NCI-H2196 (cell line): Measurements from ENCODE around the gene TPPP2.

Source experiments
- DNase-seq: peaks from one replicate; lab custom pipeline; 2025; ENCODE audit not compliant: unreplicated experiment; lab: John Stamatoyannopoulos, UW

TPPP2 gene

DNA sequence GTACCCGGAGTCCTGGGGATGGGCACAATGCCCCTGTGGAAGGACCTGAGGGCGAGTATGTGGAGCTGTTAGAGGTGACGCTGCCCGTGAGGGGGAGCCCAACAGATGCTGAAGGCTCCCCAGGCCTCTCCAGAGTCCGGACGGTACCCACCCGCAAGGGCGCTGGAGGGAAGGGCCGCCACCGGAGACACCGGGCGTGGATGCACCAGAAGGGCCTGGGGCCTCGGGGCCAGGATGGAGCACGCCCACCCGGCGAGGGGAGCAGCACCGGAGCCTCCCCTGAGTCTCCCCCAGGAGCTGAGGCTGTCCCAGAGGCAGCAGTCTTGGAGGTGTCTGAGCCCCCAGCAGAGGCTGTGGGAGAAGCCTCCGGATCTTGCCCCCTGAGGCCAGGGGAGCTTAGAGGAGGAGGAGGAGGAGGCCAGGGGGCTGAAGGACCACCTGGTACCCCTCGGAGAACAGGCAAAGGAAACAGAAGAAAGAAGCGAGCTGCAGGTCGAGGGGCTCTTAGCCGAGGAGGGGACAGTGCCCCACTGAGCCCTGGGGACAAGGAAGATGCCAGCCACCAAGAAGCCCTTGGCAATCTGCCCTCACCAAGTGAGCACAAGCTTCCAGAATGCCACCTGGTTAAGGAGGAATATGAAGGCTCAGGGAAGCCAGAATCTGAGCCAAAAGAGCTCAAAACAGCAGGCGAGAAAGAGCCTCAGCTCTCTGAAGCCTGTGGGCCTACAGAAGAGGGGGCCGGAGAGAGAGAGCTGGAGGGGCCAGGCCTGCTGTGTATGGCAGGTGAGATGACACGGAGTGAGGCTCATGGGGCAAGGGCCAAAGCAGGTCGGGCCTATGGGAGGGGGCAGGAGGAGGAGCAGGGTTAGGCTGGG lies 44.6 kb downstream of the TPPP2 start:
- no peak for DNase-seq

DNA sequence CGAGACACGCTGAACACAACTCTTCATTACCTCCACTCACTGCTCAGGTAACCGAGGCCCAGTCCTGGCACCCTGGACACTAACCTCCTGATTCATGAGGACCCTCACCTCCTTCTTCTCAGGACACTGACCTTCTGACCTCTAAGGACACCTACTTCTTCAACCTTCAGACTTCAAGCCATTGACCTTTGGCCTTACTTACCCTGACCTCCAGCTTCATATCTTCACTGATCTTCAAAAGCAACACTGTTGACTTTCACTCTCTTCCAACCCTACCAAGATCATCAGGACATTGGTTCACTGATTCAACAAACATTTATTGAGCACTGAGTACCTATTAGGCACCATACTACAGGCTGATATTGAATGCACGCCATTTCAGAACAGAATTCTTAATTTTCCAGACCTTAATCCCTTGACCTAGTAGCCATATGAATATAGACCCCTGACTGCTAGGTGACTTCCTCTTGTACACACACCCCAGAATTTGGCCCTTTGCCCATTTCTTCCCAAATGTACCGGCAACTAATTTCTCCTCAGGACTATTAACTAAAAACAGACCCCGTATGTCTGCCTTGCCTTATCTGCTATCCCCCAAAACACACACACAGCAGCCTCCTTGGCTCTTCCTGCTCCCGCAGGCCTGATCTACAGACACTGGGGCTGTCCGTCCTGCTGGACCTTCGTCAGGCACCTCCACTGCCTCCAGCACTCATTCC lies 45.9 kb downstream of the TPPP2 start:
- no peak for DNase-seq

DNA sequence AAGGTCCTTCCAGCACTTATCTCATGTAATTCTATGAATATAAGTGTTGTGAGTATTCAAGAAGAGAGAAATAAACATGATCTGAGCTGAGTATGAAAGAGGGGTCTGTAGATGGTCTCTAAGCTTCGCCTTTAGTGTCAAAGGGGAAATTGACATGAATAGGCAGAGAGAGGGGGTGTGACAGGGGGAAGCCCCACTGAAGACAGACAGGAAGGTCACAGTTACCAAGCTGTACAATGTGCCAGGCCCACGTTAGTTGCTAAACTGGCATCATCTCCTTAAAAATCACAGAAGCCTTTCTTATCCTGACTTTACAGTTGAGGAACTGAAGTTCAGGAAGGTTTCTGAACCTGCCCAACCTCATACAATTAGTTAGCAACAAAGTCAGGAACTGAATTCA lies 47.7 kb downstream of the TPPP2 start:
- no peak for DNase-seq

DNA sequence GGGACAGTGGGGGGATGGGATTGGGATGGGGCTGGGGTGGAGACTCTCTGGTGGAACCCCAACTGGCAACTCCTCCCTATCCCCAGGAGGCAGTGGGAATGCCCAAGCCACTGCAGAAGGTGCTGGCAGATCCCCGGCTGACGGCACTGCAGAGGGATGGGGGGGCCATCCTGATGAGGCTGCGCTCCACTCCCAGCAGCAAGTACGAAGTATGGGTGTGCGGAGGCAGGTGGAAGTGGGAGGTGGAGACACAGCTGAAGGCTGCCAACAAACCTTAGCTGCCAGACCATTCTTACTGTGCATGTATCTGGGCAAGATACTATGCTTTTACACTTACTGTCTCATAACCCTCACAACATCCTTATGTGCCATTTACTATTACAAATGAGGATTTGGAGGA lies 48.3 kb downstream of the TPPP2 start:
- no peak for DNase-seq

DNA sequence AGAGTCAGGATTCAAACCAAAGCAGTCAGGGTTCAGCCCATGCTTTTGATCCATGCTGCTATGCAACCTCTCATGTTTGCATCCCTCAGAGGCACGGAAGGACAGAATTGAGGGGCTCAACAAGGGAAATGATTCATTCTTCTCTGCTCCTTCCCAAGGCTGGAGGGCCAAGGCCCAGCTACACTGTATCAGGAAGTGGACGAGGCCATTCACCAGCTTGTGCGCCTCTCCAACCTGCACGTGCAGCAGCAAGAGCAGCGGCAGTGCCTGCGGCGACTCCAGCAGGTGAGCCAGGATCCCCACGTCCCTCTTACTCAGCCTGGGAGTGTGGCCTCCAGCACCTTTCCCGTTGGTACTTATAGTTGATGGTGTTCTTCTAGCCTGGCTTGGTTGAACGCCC lies 48.7 kb downstream of the TPPP2 start:
- DNase-seq = no peak

DNA sequence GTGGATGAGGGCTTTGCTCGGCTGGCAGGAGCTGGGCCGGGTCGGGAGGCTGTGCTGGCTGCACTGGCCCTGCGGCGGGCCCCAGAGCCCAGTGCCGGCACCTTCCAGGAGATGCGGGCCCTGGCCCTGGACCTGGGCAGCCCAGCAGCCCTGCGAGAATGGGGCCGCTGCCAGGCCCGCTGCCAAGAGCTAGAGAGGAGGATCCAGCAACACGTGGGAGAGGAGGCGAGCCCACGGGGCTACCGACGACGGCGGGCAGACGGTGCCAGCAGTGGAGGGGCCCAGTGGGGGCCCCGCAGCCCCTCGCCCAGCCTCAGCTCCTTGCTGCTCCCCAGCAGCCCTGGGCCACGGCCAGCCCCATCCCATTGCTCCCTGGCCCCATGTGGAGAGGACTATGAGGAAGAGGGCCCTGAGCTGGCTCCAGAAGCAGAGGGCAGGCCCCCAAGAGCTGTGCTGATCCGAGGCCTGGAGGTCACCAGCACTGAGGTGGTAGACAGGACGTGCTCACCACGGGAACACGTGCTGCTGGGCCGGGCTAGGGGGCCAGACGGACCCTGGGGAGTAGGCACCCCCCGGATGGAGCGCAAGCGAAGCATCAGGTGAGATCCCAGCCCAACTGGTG lies 51.6 kb downstream of the TPPP2 start:
- DNase-seq = no peak
